ES-I3 (cell line): Measurements from ENCODE around the gene LRRC15.

Experiments
- H3K36me3 ChIP-seq: 2 replicates; pipeline ENCODE4 v1.6.1; 2013; ENCODE audit warnings: mild to moderate bottlenecking, low read length, control low read depth, moderate library complexity; ENCODE audit not compliant: insufficient read depth
- H3K4me1 ChIP-seq: 2 replicates; pipeline ENCODE4 v1.6.1; 2013; ENCODE audit warnings: mild to moderate bottlenecking, control low read depth, low read length; ENCODE audit not compliant: insufficient read depth
- H3K9ac ChIP-seq: 2 replicates; pipeline ENCODE4 v1.6.1; 2013; ENCODE audit warnings: low read depth, mild to moderate bottlenecking, low read length, moderate library complexity
- H3K9me3 ChIP-seq: 2 replicates; pipeline ENCODE4 v1.6.1; 2013; ENCODE audit warnings: mild to moderate bottlenecking, low read length, moderate library complexity; ENCODE audit not compliant: control insufficient read depth, insufficient read depth

The LRRC15 gene

DNA sequence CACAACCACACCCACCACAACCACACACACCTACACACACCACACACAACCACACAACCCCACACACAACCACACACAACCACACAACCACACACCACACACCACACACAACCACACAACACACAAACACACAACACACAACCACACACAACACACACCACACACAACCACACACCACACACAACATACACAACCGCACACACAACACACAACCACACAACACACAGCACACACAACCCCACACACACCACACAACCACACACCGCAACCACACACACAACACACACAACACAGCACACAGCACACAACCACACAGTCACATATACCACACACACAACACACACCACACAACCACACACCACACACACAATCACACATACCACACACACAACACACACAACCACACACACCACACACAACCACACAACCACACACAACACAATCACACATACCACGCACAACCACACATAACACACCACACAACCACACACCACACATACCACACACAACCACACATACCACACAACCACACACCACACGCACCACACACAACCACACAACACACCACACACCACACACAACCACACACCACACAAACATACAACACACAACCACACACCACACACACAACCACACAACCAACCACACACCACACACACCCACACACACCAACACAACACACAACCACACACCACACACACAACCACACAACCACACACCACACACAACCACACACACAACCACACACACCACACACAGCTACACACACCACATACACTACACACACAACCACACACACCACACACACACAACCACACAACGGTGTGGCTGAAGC, 42.1 kb downstream of the LRRC15 start:
- H3K36me3 ChIP-seq = no peaks in the 10 kb centered on the region
- no peaks in the 10 kb centered on the region; the same call in 1 of the 2 replicates for H3K9me3 ChIP-seq
- H3K9ac ChIP-seq = no peak overlapping the region
- H3K4me1 ChIP-seq = no peaks in the 10 kb centered on the region

DNA sequence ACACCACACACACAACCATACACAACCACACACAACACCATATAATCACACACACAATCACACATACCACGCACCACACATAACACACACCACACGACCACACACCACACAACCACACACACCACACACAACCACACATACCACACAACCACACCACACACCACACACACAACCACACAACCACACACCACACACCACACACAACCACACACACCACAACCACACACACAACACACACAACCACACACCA, 42.6 kb downstream of the LRRC15 start:
- Histone ChIP-seq H3K9me3 (no peaks in the 10 kb centered on the region; the same call in 1 of the 2 replicates), H3K4me1 (no peaks in the 10 kb centered on the region), H3K9ac (no peak overlapping the region), H3K36me3 (no peaks in the 10 kb centered on the region)

DNA sequence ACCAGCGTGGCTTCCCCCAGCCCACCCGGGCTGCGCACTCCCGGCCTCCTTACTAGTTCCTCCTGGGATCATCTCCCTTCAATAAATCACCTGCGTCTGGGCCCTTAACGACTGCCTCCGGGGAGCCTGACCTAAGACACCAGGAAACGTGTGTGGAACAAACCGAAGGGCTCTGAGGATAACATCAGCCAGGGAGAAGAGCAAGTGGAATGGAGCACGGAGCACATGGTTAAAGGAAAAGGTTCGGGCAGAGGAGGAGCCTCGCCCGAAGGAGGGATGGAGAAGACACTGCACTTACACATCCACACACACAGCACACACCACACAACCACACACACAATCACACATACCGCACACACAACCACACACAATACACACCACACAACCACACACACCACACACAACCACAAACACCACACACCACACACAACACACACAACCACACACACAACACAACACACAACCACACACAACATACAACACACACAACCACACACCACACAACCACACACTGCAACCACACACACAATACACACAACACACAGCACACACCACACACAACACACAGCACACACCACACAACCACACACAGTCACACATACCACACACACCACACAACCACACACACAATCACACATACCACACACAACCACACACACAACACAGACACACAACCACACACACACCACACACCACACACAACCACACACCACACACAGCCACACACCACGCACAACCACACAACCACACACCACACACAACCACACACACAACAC, 43.2 kb downstream of the LRRC15 start:
- H3K4me1 ChIP-seq = no peaks in the 10 kb centered on the region
- H3K36me3 ChIP-seq = no peaks in the 10 kb centered on the region
- H3K9ac ChIP-seq = no peak overlapping the region
- H3K9me3 ChIP-seq = no peaks in the 10 kb centered on the region; the same call in 1 of the 2 replicates

DNA sequence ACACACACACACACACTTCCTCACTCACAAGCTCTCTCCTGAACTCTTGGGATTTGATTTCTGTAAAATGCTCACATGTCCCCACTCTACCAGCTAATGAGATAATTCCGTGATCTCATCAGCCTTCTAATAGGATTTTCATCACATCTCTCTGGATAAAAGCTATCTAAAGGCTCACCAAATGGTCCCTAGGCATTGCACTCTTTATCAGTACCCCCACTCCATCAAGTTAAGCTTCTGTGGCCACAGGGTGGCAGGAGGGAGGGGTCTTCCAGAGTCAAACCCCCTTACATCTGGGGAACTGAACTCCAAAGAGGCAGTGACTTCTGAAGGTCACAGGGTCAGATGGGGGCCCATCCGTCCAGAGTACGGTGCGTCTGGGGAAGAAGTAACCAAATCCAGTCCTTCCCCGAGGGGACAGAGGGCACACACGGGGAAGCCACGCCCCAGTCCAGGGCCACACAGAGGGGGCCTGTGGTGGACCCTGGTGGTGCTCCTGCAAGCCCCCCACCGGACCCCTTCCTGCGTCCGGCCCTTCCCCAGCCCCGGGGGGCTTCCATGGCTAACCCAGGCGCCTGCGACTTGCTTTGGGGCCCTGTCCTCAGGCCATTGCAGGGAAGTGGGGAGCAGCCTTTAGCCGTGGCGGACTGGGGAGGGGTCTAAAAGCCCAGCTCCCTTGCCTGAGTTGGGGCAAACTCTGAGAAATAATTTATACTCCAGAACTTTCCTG, 44.0 kb downstream of the LRRC15 start:
- Histone ChIP-seq H3K4me1 (no peaks in the 10 kb centered on the region), H3K9ac (no peak overlapping the region), H3K36me3 (no peaks in the 10 kb centered on the region), H3K9me3 (no peaks in the 10 kb centered on the region; the same call in 1 of the 2 replicates)

DNA sequence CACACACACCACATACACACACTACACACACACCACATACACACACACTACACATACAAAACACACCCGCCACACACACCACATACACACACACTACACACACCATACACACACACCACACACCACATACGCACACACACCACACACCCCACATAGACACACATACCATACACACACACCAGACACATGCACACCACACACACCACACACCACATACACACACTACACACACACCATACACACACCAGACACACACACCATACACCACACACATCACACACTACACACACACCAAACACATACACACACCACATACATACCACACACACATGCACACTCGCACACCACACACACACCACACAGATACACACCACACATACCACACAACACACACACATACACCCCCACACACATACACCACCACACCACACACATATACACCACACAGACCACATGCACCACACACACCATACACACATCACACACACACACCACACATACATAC, 44.7 kb downstream of the LRRC15 start:
- Histone ChIP-seq H3K4me1 (no peaks in the 10 kb centered on the region), H3K9me3 (peaks cover under 1% of the 10 kb centered on the region; the same call in 1 of the 2 replicates), H3K9ac (no peak overlapping the region), H3K36me3 (no peaks in the 10 kb centered on the region)

DNA sequence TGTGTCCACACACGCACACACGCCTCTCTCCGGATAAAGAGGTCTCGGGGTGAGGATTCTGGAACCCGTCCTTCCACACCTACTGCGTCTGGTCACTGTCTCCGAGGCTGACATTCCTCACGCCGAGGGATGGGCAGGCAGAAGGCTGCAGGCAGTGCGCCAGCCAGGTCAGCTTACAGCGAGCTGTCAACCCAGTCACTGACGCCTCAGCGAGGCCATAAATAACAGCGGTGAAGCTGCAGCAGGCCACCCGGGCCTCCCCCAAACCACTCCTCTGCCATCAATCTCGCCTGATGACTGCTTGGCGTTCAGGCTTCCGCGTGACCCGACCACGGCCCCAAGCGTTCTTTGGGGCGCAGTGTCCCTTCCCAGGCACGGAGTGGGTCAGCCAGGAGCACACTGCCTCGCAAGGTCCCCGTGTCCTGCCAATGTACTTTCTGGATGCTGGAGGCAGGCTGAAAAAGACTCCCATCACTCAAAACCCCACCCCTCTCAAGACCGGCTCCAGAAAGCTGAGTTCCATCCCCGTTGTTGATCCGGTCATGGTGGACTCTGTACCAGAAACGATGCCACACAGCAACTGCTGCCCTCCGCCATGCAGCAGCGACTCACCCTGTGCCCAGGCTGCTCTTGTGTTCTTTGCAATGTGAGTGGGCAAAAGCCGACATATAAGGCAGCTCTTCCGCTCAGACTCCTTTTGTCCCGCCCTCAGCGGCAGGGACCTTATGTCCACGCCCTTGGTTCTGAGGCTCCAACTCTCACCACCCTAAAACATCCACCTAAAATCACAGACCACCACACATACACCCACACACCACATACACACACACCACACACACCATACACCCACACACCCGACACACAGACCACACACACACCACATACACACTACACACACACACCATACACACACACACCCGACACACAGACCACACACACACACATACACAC, 45.5 kb downstream of the LRRC15 start:
- no peaks in the 10 kb centered on the region for H3K4me1 ChIP-seq
- H3K36me3 ChIP-seq = no peaks in the 10 kb centered on the region
- H3K9me3 ChIP-seq = peaks cover 8% of the 10 kb centered on the region; the same call in 1 of the 2 replicates

DNA sequence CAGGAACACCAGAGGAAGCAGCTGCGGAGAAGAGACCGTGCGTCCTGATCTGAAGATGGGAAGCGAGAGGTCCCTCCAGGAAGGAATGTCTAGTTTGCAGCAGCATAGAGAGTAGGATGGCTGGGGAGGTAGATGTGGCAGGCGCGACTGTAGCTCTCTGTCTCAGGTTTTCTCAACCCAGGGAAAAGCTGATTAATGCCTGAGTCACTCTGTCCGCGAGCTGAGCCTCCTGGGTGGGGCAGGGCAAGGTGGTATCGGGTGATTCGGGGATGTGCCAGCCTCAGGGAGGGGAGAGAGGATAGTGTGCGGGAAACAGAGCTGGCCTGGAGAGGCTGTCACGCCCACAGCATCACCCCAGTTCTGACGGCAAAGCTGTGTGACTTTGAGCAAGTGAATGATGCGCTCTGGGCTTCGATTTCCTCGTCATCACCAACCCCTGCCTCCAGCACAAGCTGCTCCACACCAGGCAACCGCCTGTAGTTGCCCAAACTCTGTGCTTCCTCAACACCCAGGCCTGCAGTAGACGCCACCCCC, 46.8 kb downstream of the LRRC15 start:
- Histone ChIP-seq H3K36me3 (no peaks in the 10 kb centered on the region), H3K9ac (no peak overlapping the region), H3K9me3 (peaks cover 17% of the 10 kb centered on the region; the same call in 1 of the 2 replicates), H3K4me1 (no peaks in the 10 kb centered on the region)

More for the DNA sequence above, 45.5 kb downstream of the LRRC15 start:
- H3K9ac ChIP-seq = no peak overlapping the region

DNA sequence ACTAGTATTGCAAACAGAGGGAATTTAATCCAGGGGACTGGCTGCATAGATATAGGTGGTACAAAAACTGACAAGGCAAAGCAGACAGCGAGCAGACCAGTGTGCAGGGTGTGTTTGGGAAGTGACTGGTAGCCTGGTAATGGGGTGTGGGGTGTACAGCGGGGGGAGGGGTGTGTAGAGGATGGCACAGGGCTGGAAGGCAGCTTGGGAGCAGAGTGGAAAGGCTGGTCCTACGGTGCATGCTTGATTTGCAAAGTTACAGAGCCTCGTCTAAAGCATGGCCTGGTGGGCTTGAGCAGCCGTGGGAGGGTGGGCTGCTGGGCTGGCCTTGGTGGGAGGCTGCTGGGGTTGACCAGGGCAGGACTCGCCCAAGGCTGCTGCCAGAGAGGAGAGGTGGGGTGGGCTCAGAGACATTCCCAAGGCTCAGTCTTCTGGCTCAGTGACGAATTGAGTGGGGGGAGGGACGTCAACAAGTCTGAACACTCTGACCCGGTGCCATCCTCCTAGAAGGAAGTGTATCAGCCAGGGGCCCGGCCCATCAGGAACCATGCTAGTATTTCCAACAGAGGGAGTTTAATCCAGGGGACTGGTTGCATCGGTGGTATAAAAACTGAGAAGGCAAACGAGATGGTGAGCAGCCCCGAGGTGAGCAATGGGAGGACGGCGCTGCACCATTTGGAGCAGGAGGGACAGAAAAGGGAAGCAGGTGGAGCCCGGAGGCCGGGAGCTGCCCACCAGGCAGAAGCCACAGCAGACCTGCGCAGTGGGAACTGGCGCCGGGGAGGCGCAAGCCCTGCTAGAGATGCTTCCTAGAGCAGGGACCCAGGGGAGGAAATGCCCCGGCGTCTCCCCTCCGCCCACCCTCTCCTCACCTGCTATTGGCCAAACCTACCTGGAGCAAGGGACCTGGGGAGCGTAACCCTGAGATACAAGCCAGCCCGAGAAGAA, 47.6 kb downstream of the LRRC15 start:
- Histone ChIP-seq H3K36me3 (no peaks in the 10 kb centered on the region), H3K4me1 (no peaks in the 10 kb centered on the region), H3K9ac (no peak overlapping the region), H3K9me3 (peaks cover 17% of the 10 kb centered on the region; the same call in 1 of the 2 replicates)

DNA sequence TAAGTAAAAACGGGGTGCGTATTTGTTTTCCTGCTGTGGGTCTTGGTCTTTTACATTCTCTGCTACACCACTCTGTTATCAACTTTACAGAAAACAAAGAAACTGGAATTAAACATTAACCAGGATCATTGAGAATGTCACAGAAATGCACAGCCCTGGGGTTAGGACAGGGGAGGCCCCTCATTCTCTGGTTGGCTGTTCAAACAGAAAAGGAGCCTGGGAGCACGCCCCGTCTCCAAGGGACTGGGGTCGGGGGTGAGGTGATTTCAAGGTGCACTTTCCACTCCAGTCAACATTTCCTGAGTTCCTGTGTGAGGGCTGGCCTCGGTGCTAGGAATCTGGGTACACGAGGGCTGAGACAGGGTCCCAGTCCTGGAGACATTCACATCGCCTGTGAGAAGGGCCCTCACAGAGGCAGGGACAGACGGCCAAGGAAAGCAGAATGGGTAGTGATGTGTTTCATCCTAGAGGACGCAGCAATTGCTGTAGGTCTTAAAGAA, 48.7 kb downstream of the LRRC15 start:
- peaks cover 17% of the 10 kb centered on the region; the same call in 1 of the 2 replicates for H3K9me3 ChIP-seq
- H3K36me3 ChIP-seq = no peaks in the 10 kb centered on the region
- no peak overlapping the region for H3K9ac ChIP-seq
- H3K4me1 ChIP-seq = no peaks in the 10 kb centered on the region

DNA sequence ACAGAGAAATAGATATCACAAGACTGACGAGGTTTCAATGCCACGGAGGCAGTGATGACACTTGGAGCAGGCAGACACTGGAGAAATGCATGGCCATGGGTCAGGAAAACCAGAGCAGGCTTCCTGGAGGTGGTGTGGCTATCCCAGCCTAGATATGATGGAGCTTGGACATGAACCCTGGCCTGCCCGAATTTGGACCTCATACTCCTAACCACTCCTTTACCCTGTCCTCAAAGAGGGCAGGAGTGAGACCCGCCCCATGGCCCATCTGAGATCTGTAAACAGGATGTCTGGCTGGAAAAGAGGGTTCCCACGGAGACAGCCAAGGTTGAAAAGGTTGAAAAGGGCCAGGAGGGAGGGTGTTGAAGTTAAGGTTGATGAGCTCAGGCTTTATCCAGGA, 49.4 kb downstream of the LRRC15 start:
- H3K36me3 ChIP-seq = no peaks in the 10 kb centered on the region
- no peak overlapping the region for H3K9ac ChIP-seq
- peaks cover 17% of the 10 kb centered on the region; the same call in 1 of the 2 replicates for H3K9me3 ChIP-seq
- H3K4me1 ChIP-seq = no peaks in the 10 kb centered on the region

DNA sequence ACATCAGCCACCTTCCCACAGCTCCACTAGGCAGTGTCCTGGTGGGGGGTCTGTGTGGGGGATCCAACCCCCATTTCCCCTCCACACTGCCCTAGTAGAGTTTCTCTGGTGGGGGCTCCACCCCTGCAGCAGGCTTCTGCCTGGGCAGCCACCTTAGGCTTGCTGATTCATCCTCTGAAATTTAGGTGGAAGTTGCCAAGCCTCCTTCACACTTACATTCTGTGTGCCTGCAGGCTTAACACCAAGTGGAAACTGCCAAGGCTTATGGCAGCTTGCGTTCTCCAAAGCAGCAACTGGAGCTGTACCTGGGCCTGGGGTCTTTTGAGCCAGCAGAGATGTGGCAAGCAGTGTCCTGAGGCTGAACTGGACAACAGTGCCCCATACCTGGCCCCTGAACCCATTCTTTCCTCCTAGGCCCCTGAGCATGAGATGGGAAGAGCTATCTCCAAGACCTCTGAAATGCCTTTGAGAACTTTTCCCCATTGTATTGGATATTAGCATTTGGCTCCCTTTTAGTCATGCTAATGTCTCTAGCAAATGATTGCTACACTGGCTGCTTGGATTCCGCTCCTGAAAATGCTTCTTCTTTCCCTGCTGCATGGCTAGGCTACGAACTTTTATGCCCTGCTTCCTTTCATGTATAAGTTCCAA, 50.9 kb downstream of the LRRC15 start:
- Histone ChIP-seq H3K4me1 (0 out of 2 replicates have a peak, but pooled peaks cover 5% of the 10 kb centered on the region), H3K36me3 (no peaks in the 10 kb centered on the region), H3K9ac (no peak overlapping the region), H3K9me3 (peaks cover 17% of the 10 kb centered on the region; the same call in 1 of the 2 replicates)

DNA sequence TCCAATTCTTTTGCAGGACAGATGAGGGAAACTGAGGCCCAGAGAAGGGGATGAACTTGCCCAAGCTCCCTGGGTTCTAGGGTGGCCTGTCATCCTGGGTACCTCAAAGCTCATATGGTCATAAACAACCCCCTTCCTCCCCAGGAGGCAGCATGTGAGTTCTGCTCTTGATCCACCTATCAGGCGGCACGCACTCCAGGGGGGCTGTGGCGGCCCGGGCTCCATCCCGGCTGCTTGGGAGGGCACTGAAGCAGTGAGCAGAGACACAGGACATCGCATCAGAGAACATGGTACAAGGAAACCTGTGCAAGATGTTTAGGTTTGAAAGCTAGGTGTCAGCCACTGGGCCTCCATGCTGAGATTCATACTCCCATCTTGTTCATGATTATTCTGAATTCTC, 52.6 kb downstream of the LRRC15 start:
- Histone ChIP-seq H3K4me1 (peaks cover 11% of the 10 kb centered on the region), H3K36me3 (no peaks in the 10 kb centered on the region), H3K9me3 (peaks cover 17% of the 10 kb centered on the region; the same call in 1 of the 2 replicates), H3K9ac (no peak overlapping the region)
